ENCODE measurements around the gene NUDT12. TPM values are rescaled to one million over a fixed set of nuclear protein-coding genes. Genes with fewer than 3 reads are reported as not detected.

NUDT12 gene
- total RNA-seq, 1 experiment from 2014 or later, result 15.8 TPM

GRCh38 chr5:103602438-103602837 is 39.8 kb upstream of the NUDT12 start:
- no peaks in the 10 kb centered on the region for H3K79me2 ChIP-seq (ENCODE audit: insufficient read depth, low read length)

More at GRCh38 chr5:103602438-103602837, 39.8 kb upstream of the NUDT12 start:
- no peak overlapping the region for H3K9ac ChIP-seq (ENCODE audit: low read length)
- H3K4me2 ChIP-seq (ENCODE audit: low read length), result no peak overlapping the region
- no peak overlapping the region for H3K4me3 ChIP-seq (replicated peaks in 1 of 2; ENCODE audit: low read depth in 1 of 2, low read length in 2 of 2)
- H3K36me3 ChIP-seq (ENCODE audit: control insufficient read depth in 1 of 2, insufficient read depth in 2 of 2, low read length in 2 of 2), result no peaks in the 10 kb centered on the region
- RAD21 ChIA-PET (ENCODE audit: low non-redundant PET in 1 of 2, low total read pairs in 2 of 2, uncharacterized antibody in 2 of 2, unreplicated experiment in 2 of 2), result no interaction called here
- ATAC-seq (no peak), DNase-seq (ENCODE audit: low read depth, low spot score) (no peak)
- H3K9me3 ChIP-seq (ENCODE audit: control insufficient read depth in 1 of 2, insufficient read depth in 1 of 2, low read depth in 1 of 2, low read length in 2 of 2), result no peaks in the 10 kb centered on the region
- intact Hi-C loops (cut with micrococcal nuclease), result no loop called here
- no TSS peak for BruUV-seq (replicated peaks)
- H3K9me2 ChIP-seq (ENCODE audit: insufficient read depth), result no peaks in the 10 kb centered on the region; the same call in 1 of the 2 replicates
- no peaks in the 10 kb centered on the region for H3K4me1 ChIP-seq (ENCODE audit: control insufficient read depth in 1 of 2, insufficient read depth in 2 of 2, low read length in 2 of 2)
- no peak overlapping the region for H2AFZ ChIP-seq (ENCODE audit: low read depth, low read length, poor library complexity, severe bottlenecking)
- POLR2A ChIA-PET, result no interaction called here
- H3K27me3 ChIP-seq (ENCODE audit: insufficient read depth, low read length), result no peaks in the 10 kb centered on the region
- CTCF ChIA-PET, result no interaction called here
- TF ChIP-seq SIN3A (IDR thresholded peaks at IDR 0.05; ENCODE audit: low read depth) (no peak), EGR1 (IDR thresholded peaks at IDR 0.05; ENCODE audit: low read depth) (no peak), CTCF (IDR thresholded peaks at IDR 0.05 in 2 of 3, conservative IDR thresholded peaks at IDR 0.05 in 1 of 3; ENCODE audit: borderline replicate concordance in 1 of 3, insufficient read depth in 1 of 3, low read depth in 2 of 3, low read length in 2 of 3) (no peak), TCF7L2 (IDR thresholded peaks at IDR 0.05; ENCODE audit: borderline replicate concordance, extremely low read depth, insufficient read depth, insufficient read length) (no peak), EZH2 (IDR thresholded peaks at IDR 0.05) (no peak), RAD21 (IDR thresholded peaks at IDR 0.05; ENCODE audit: low read depth) (no peak), ZBTB33 (IDR thresholded peaks at IDR 0.05; ENCODE audit: extremely low read depth, insufficient replicate concordance, low read length) (no peak), YY1 (IDR thresholded peaks at IDR 0.05; ENCODE audit: extremely low read depth, insufficient replicate concordance, low read depth, low read length) (no peak), SP1 (IDR thresholded peaks at IDR 0.05; ENCODE audit: low read depth) (no peak), CBX3 (IDR thresholded peaks at IDR 0.05; ENCODE audit: low read depth) (no peak), CEBPB (IDR thresholded peaks at IDR 0.05; ENCODE audit: low read depth) (no peak), MAX (IDR thresholded peaks at IDR 0.05) (no peak)
- TF ChIP-seq, protein P1, sequence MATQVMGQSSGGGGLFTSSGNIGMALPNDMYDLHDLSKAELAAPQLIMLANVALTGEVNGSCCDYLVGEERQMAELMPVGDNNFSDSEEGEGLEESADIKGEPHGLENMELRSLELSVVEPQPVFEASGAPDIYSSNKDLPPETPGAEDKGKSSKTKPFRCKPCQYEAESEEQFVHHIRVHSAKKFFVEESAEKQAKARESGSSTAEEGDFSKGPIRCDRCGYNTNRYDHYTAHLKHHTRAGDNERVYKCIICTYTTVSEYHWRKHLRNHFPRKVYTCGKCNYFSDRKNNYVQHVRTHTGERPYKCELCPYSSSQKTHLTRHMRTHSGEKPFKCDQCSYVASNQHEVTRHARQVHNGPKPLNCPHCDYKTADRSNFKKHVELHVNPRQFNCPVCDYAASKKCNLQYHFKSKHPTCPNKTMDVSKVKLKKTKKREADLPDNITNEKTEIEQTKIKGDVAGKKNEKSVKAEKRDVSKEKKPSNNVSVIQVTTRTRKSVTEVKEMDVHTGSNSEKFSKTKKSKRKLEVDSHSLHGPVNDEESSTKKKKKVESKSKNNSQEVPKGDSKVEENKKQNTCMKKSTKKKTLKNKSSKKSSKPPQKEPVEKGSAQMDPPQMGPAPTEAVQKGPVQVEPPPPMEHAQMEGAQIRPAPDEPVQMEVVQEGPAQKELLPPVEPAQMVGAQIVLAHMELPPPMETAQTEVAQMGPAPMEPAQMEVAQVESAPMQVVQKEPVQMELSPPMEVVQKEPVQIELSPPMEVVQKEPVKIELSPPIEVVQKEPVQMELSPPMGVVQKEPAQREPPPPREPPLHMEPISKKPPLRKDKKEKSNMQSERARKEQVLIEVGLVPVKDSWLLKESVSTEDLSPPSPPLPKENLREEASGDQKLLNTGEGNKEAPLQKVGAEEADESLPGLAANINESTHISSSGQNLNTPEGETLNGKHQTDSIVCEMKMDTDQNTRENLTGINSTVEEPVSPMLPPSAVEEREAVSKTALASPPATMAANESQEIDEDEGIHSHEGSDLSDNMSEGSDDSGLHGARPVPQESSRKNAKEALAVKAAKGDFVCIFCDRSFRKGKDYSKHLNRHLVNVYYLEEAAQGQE (IDR thresholded peaks at IDR 0.05; ENCODE audit: low read depth), result no peak
- H4K20me1 ChIP-seq (ENCODE audit: insufficient read depth), result no peaks in the 10 kb centered on the region
- no peak overlapping the region for H3K27ac ChIP-seq (ENCODE audit: low read depth, low read length)

All from HCT116 (cell line).